Activated B cell treated with CpG ODN at 0.5 μM for 24 hours (primary cell): Measurements from ENCODE around the gene MLLT10. TPM values are rescaled to one million over a fixed set of nuclear protein-coding genes. Genes with fewer than 3 reads are reported as not detected.

Experiments used
- ATAC-seq: fragments of 200-7000 bp; cut with Tn5 transposase; one replicate; pipeline ENCODE4 v1.10.0; 2021; ENCODE audit warnings: low read depth, mild to moderate bottlenecking, moderate library complexity
- CTCF ChIA-PET: fragments of 350-600 bp; sonication (Branson Sonifier 250); formaldehyde crosslinking; loops from one replicate; lab custom pipeline; 2021; ENCODE audit warnings: antibody characterized with exemption; lab: Charles Lee
- POLR2A ChIA-PET: fragments of 350-600 bp; sonication (Branson Sonifier 250); formaldehyde crosslinking; loops from one replicate; lab custom pipeline; 2021; ENCODE audit warnings: antibody characterized with exemption; lab: Charles Lee
- DNase-seq: peaks from one replicate; pipeline ENCODE4 v3.0.0; 2022
- H3K27ac Mint-ChIP-seq: one replicate; pipeline ENCODE4 v1.8.0; 2020; ENCODE audit warnings: mixed read lengths
- H3K27me3 Mint-ChIP-seq: one replicate; pipeline ENCODE4 v1.8.0; 2021; ENCODE audit warnings: mixed read lengths
- H3K36me3 Mint-ChIP-seq: one replicate; pipeline ENCODE4 v1.8.0; 2021; ENCODE audit warnings: low read depth, mixed read lengths
- H3K4me1 Mint-ChIP-seq: one replicate; pipeline ENCODE4 v1.8.0; 2021; ENCODE audit warnings: mixed read lengths
- H3K4me3 Mint-ChIP-seq: one replicate; pipeline ENCODE4 v1.8.0; 2020; ENCODE audit warnings: mild to moderate bottlenecking, mixed read lengths
- H3K9me3 Mint-ChIP-seq: one replicate; pipeline ENCODE4 v1.8.0; 2020; ENCODE audit warnings: mixed read lengths
- intact Hi-C: fragments of 100-400 bp; cut with micrococcal nuclease; formaldehyde crosslinking; loops from one replicate; pipeline ENCODE4 v1.15.1; 2024
- total RNA-seq: library from RNA; stranded (reverse); gene quantifications from 2 replicates; pipeline ENCODE4 v1.2.3, GENCODE V29; 2022
- TF ChIP-seq, protein P1 (sequence below): fragments of 200-600 bp; IDR thresholded peaks from one replicate; pipeline ENCODE4 v1.8.0; 2022; ENCODE audit warnings: antibody characterized with exemption, mild to moderate bottlenecking

MLLT10 gene
- total RNA-seq, 1 donor from 2014 or later, result 48.7 TPM

DNA sequence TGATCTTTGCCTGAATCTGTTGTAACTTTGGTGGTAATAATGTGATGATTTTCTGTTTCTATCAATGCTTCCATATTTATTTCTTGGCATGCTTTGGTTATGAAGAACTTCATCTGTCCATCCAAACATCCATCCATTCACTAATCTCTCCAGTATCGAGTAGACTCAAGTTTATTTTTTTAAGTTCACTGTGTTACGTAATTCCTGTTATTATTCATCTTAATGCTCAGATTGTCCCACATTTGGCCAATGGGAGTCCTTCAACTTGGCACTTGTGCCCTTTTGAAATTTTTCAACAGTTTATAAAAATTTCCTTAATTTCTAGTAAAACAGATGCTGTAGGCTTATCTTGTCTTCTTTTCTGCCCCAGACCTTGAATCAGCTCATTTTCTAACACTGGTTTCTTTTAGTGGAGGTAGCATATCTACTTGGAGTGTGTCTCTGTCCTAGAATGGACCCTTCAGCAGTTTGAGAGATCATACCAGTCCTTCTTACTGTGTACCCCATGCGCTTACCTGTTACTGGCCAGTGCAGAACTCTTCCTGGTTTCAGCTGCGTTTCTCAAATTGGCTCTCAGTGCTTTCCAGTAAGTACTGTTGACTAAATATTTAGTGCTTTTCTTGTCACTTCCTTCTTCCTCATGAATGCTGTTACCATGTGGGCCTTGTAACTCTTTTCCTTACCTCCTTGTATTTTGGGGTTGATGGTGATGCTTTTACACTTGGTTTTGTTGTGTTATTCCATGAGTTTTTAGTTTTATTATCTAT, 100.8 kb downstream of the MLLT10 start:
- Mint-ChIP-seq H3K9me3 (no peaks in the 10 kb centered on the region), H3K36me3 (peaks cover 57% of the 10 kb centered on the region), H3K4me3 (no peak overlapping the region), H3K4me1 (no peaks in the 10 kb centered on the region), H3K27me3 (no peaks in the 10 kb centered on the region), H3K27ac (no peak overlapping the region)
- ChIA-PET CTCF (no interaction called here), POLR2A (no interaction called here)
- DNase-seq (no peak), ATAC-seq (no peak)
- TF ChIP-seq, protein P1, sequence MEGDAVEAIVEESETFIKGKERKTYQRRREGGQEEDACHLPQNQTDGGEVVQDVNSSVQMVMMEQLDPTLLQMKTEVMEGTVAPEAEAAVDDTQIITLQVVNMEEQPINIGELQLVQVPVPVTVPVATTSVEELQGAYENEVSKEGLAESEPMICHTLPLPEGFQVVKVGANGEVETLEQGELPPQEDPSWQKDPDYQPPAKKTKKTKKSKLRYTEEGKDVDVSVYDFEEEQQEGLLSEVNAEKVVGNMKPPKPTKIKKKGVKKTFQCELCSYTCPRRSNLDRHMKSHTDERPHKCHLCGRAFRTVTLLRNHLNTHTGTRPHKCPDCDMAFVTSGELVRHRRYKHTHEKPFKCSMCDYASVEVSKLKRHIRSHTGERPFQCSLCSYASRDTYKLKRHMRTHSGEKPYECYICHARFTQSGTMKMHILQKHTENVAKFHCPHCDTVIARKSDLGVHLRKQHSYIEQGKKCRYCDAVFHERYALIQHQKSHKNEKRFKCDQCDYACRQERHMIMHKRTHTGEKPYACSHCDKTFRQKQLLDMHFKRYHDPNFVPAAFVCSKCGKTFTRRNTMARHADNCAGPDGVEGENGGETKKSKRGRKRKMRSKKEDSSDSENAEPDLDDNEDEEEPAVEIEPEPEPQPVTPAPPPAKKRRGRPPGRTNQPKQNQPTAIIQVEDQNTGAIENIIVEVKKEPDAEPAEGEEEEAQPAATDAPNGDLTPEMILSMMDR, result no peak
- intact Hi-C loops, result no loop called here

DNA sequence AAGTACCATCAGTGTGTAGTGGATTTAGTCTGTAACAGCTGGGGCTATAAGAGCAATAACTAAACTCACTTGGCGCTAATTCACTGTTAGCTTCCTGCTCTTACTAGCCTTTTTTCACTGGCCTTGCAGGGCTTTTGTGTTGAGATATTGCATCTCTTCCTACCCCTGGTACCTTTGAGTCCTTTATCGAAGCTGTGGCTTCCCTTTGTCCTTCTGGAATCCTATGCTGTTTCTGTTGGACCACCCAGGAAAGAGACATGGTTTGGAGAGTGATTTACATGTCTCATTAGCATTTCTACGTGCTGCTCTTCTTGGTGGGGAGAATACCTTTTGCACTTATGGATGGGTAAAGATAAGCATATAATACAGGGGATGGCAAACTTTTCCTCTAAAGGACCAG, 103.8 kb downstream of the MLLT10 start:
- CTCF ChIA-PET, result no interaction called here
- H3K27me3 Mint-ChIP-seq, result no peaks in the 10 kb centered on the region

DNA sequence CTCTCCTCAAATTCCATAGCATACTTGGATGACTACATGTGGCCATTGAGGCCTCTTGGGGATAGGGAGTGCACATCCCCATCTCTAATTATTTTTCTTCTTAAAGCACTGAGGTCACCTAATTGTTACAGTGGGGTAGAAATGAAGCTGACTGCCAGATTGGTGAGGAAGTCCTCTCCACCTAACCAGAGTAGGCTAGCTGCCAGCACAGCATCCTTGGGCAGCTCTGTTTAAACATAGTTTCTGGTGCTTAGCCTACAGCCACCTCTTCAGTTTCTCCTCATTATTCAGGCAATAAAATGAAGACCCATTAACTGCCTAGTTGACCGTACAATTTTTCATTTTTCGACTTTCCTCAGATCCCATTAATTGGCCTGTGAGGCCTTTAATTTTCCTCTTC, 104.6 kb downstream of the MLLT10 start:
- H3K27ac Mint-ChIP-seq, result no peak overlapping the region
- ChIA-PET POLR2A (interaction anchor here (0.5 kb wide), 1 partner anchor 11 kb away, joined by 3 read pairs; no protein-coding TSS in a partner anchor), CTCF (no interaction called here)
- H3K4me1 Mint-ChIP-seq, result no peaks in the 10 kb centered on the region
- H3K27me3 Mint-ChIP-seq, result no peaks in the 10 kb centered on the region
- no peak for ATAC-seq
- intact Hi-C loops, result no loop called here
- peaks cover 45% of the 10 kb centered on the region for H3K36me3 Mint-ChIP-seq
- TF ChIP-seq, protein P1, result no peak
- H3K4me3 Mint-ChIP-seq, result no peak overlapping the region
- H3K9me3 Mint-ChIP-seq, result no peaks in the 10 kb centered on the region
- no peak for DNase-seq

More for the DNA sequence above, 103.8 kb downstream of the MLLT10 start:
- no peak for ATAC-seq
- Mint-ChIP-seq H3K9me3 (no peaks in the 10 kb centered on the region), H3K27ac (no peak overlapping the region), H3K4me3 (no peak overlapping the region), H3K36me3 (peaks cover 45% of the 10 kb centered on the region), H3K4me1 (no peaks in the 10 kb centered on the region)
- intact Hi-C loops, result no loop called here
- TF ChIP-seq, protein P1, result no peak
- DNase-seq, result no peak
- POLR2A ChIA-PET, result no interaction called here

DNA sequence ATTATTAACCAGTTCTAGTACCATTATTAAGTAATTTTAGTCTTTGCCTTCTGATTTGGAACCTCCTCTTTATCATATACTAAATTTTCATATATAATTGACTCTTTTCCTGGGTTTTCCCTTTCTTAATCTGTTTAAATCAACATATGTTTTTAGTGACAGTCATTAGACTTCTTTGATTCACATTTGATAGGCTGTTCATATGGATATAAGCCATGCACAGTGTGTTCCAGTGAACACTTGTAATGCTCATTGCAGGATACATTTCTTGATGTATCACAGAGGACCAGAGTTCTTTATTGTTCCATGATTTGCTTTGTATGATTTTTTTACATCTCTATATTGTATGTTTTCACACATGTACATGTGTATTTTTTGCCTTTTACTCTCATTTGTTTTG, 114.0 kb downstream of the MLLT10 start:
- ChIA-PET CTCF (no interaction called here), POLR2A (no interaction called here)
- DNase-seq (no peak), ATAC-seq (no peak)
- intact Hi-C loops, result no loop called here
- no peak overlapping the region for H3K4me3 Mint-ChIP-seq
- H3K9me3 Mint-ChIP-seq, result no peaks in the 10 kb centered on the region
- peaks cover 28% of the 10 kb centered on the region for H3K36me3 Mint-ChIP-seq
- H3K27ac Mint-ChIP-seq, result no peak overlapping the region
- H3K4me1 Mint-ChIP-seq, result no peaks in the 10 kb centered on the region
- TF ChIP-seq, protein P1, result no peak
- no peaks in the 10 kb centered on the region for H3K27me3 Mint-ChIP-seq

DNA sequence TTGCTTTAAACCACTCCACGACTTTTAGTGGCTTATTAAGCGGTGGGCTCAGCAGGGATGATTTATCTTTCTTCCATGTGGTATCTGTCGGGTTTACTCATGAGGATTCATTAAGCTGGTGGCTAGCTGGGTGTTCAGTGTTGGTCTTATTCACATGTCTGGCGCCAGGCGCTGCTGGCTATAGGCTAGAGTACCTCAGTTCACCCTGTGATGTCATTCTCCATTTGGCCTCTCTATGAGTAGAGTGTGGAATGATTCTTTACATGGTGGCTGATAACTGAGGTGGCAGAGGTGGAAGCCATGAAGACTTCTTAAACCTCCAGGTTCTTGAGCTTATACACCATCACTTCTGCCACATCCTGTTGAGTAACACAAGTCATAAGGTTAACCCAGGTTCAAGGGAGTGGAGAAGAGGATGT, 115.4 kb downstream of the MLLT10 start:
- Mint-ChIP-seq H3K36me3 (peaks cover 25% of the 10 kb centered on the region), H3K27me3 (no peaks in the 10 kb centered on the region), H3K9me3 (no peaks in the 10 kb centered on the region), H3K4me1 (no peaks in the 10 kb centered on the region), H3K4me3 (no peak overlapping the region), H3K27ac (no peak overlapping the region)
- DNase-seq, result no peak
- TF ChIP-seq, protein P1, result no peak
- intact Hi-C loops, result no loop called here
- ATAC-seq, result no peak
- CTCF ChIA-PET, result no interaction called here
- POLR2A ChIA-PET, result no interaction called here
